GM13977 (cell line): ENCODE results near the gene SRSF2.

Source experiments
- DNase-seq: peaks from one replicate; pipeline ENCODE4 v3.0.0; 2012; ENCODE audit warnings: low spot score
- in situ Hi-C: fragments of 300-500 bp; cut with MboI; formaldehyde crosslinking; loops from one replicate; pipeline ENCODE4 v1.12.0; 2022; ENCODE audit warnings: low sequenced_read_pairs, low pct_unique_long_range_greater_than_20kb, mixed read lengths, inconsistent platforms; ENCODE audit not compliant: unreplicated experiment
- TF ChIP-seq, protein P1 (sequence below): IDR thresholded peaks from 2 replicates; pipeline ENCODE4 v1.5.1; 2012; ENCODE audit warnings: mild to moderate bottlenecking, control low read depth; ENCODE audit not compliant: insufficient read depth; ENCODE audit errors: extremely low read depth, missing control alignments

SRSF2 gene

GRCh38 chr17:76758570-76758969 is 21.4 kb upstream of the SRSF2 start:
- TF ChIP-seq, protein P1, sequence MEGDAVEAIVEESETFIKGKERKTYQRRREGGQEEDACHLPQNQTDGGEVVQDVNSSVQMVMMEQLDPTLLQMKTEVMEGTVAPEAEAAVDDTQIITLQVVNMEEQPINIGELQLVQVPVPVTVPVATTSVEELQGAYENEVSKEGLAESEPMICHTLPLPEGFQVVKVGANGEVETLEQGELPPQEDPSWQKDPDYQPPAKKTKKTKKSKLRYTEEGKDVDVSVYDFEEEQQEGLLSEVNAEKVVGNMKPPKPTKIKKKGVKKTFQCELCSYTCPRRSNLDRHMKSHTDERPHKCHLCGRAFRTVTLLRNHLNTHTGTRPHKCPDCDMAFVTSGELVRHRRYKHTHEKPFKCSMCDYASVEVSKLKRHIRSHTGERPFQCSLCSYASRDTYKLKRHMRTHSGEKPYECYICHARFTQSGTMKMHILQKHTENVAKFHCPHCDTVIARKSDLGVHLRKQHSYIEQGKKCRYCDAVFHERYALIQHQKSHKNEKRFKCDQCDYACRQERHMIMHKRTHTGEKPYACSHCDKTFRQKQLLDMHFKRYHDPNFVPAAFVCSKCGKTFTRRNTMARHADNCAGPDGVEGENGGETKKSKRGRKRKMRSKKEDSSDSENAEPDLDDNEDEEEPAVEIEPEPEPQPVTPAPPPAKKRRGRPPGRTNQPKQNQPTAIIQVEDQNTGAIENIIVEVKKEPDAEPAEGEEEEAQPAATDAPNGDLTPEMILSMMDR = no peak
- in situ Hi-C loops = no loop called here
- DNase-seq = no peak

DNA sequence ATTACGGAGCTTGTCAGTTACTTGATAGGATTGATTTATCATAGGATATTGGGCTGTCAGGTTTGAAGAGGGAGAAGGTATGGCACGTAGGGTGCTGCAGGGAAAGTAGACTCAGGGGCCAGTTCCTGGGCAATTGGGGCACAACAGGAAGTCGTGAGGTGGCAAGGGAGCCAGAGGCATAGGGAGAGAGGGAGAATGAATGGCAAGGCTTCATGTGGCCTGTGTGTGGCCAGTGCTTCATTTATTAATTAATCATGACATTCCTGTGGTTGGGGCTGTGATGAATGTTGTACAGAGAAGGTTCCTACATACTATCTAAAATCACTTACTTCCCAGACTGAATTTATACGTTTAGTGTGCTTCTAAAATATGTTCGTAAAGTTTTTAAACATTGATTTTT is 20.1 kb upstream of the SRSF2 start:
- TF ChIP-seq, protein P1 = no peak
- no peak for DNase-seq
- in situ Hi-C loops = no loop called here

DNA sequence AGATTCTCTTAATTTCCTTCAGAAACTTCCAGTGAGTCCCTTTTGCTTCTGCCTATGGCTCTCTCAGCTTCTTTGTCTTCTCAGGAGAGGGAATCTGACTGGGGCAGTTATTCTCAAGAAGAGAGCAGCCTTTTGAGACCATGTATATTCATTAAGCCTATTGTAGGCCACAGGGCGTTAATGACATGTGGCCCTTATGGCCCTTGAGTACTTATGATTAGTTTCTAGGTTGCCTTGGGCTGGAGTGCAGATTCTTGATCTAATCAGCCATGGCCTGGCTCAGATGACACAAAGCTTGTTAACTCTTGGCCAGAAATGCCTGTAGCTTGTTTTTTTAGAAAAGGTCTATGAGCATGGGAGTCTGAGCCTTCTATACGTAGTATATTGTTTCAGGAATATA is 18.2 kb upstream of the SRSF2 start:
- DNase-seq = no peak

DNA sequence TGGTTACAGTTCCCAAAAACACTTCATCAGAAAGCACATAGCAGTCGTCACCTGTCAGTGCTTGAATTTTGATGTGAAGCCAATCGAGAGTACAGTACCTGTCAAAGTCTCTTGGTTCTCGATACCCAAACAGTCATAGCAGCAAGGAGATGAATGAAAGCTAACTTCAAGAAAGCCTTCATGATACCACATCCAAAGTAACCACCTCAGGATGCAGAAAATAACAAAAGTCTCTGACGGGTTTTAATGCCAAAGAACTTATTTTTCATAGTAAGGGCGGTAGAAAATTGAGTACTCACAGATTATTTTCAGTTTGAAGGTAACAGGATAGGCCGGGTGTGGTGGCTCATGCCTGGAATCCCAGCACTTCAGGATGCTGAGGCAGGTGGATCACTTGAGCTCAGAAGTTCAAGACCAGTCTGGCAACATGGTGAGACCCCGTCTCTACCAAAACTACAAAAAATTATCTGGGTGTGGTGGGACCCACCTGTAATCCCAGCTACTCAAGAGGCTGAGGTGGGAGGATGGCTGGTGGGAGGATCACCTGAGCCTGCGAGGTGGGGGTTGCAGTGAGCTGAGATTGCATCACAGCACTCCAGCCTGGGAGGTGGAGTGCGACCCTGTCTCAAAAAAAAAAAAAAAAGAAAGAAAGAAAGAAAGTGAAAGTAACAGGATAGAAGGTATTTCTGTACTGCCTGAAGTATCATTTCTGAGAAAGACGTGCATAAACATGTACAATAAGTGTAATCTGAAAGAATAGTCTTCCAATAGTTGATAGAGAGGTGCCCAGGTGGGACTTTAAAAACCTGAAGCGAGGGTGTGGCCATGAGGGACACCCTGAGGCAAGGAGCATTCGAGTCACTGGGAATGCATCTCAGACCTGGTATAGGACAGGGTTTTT is 16.2 kb upstream of the SRSF2 start:
- DNase-seq = no peak
- TF ChIP-seq, protein P1 = no peak
- in situ Hi-C loops = no loop called here

More for the DNA sequence above, 18.2 kb upstream of the SRSF2 start:
- in situ Hi-C loops = no loop called here
- TF ChIP-seq, protein P1 = no peak

GRCh38 chr17:76752006-76752405 is 14.9 kb upstream of the SRSF2 start:
- DNase-seq = no peak
- in situ Hi-C loops = no loop called here
- TF ChIP-seq, protein P1 = no peak

- no peak for DNase-seq
- TF ChIP-seq, protein P1 = no peak
- in situ Hi-C loops = no loop called here
These were observed 14.4 kb upstream of the SRSF2 start for GRCh38 chr17:76751416-76751993.
